HAP-1 (cell line): ENCODE data around the gene PYM1.
A peak's percentile ranks its signal among the peaks of the same experiment; 100 is the strongest.

Source experiments
- DNase-seq, 2 experiments: peaks; one replicate each; pipeline ENCODE4 v3.0.0-alpha.2; 2016 to 2020; ENCODE audit warnings: low spot score in 2 of 2
- H3K27me3 ChIP-seq: fragments of 250-450 bp; sonication (Bioruptor Pico); 2 replicates; pipeline ENCODE4 v1.5.1; 2020; ENCODE audit warnings: low read depth, mild to moderate bottlenecking, moderate library complexity
- H3K36me3 ChIP-seq: fragments of 250-450 bp; sonication (Bioruptor Pico); replicated peaks from 2 replicates; pipeline ENCODE4 v1.5.1; 2020; ENCODE audit warnings: mild to moderate bottlenecking
- H3K4me1 ChIP-seq: fragments of 250-450 bp; sonication (Bioruptor Pico); 2 replicates; pipeline ENCODE4 v1.5.1; 2020; ENCODE audit warnings: mild to moderate bottlenecking
- H3K4me3 ChIP-seq: fragments of 250-450 bp; sonication (Bioruptor Pico); 2 replicates; pipeline ENCODE4 v1.5.1; 2020; ENCODE audit warnings: mild to moderate bottlenecking, moderate library complexity
- H3K9me3 ChIP-seq: fragments of 250-450 bp; sonication (Bioruptor Pico); 2 replicates; pipeline ENCODE4 v1.5.1; 2020; ENCODE audit warnings: mild to moderate bottlenecking, moderate library complexity
- in situ Hi-C: fragments of 300-500 bp; cut with MboI; formaldehyde crosslinking; loops from 3 replicates; pipeline ENCODE4 v1.14.3; 2020; ENCODE audit warnings: low sequenced_read_pairs, inconsistent platforms, mixed read lengths

Gene PYM1

GRCh38 chr12:55927588-55928502 is at the start of gene PYM1:
Gene PYM1, minus strand, starts transcription at chr12:55927894. Its CDS starts 133 bp downstream, at chr12:55927761.
- DNase-seq, result peak; percentile 81 to 89
- H3K4me1 ChIP-seq, result peaks cover 26% of the 10 kb centered on the region
- no peaks in the 10 kb centered on the region for H3K9me3 ChIP-seq
- no peaks in the 10 kb centered on the region for H3K27me3 ChIP-seq
- in situ Hi-C loops, result loop anchor here (5.0 kb wide), 2 partner anchors 111 to 191 kb away; partner anchors contain the start of genes ORMDL2 and SARNP
- H3K4me3 ChIP-seq, result peak within 1 kb of the TSS; percentile 75
- peaks cover 3% of the 10 kb centered on the region; the same call in 1 of the 2 replicates for H3K36me3 ChIP-seq

- no peaks in the 10 kb centered on the region for H3K9me3 ChIP-seq
- no peaks in the 10 kb centered on the region for H3K27me3 ChIP-seq
- peak overlapping the region; percentile 78 for H3K4me3 ChIP-seq
- peak; percentile 29 to 66 for DNase-seq
- in situ Hi-C loops, result no loop called here
- H3K36me3 ChIP-seq, result peaks cover 23% of the 10 kb centered on the region
- H3K4me1 ChIP-seq, result peaks cover 10% of the 10 kb centered on the region
Measured at GRCh38 chr12:55974308-55974730, 46.6 kb upstream of the PYM1 start.

GRCh38 chr12:55973599-55974307 is 46.1 kb upstream of the PYM1 start, which contains the start of gene RAB5B:
Gene RAB5B, plus strand, starts transcription at chr12:55974078. Its CDS starts 12,883 bp downstream, at chr12:55986961.
- H3K9me3 ChIP-seq, result no peaks in the 10 kb centered on the region
- peaks cover 10% of the 10 kb centered on the region for H3K4me1 ChIP-seq
- in situ Hi-C loops, result no loop called here
- H3K27me3 ChIP-seq, result no peaks in the 10 kb centered on the region
- peak; percentile 99 to 100 for DNase-seq
- peaks cover 24% of the 10 kb centered on the region for H3K36me3 ChIP-seq
- H3K4me3 ChIP-seq, result peak within 1 kb of the TSS; percentile 78

GRCh38 chr12:55972911-55973598 is 45.4 kb upstream of the PYM1 start:
- Histone ChIP-seq H3K9me3 (no peaks in the 10 kb centered on the region), H3K27me3 (no peaks in the 10 kb centered on the region), H3K4me1 (peaks cover 10% of the 10 kb centered on the region), H3K4me3 (peak overlapping the region; percentile 32), H3K36me3 (peaks cover 30% of the 10 kb centered on the region)
- no peak for DNase-seq
- in situ Hi-C loops, result no loop called here

GRCh38 chr12:55972456-55972855 is 44.8 kb upstream of the PYM1 start:
- Histone ChIP-seq H3K36me3 (peaks cover 31% of the 10 kb centered on the region), H3K4me3 (peak overlapping the region; percentile 32; the same call in 1 of the 2 replicates), H3K9me3 (no peaks in the 10 kb centered on the region), H3K4me1 (peaks cover 15% of the 10 kb centered on the region), H3K27me3 (no peaks in the 10 kb centered on the region)
- DNase-seq, result no peak
- in situ Hi-C loops, result no loop called here

GRCh38 chr12:55972042-55972441 is 44.3 kb upstream of the PYM1 start:
- peaks cover 31% of the 10 kb centered on the region for H3K36me3 ChIP-seq
- H3K4me1 ChIP-seq, result peaks cover 15% of the 10 kb centered on the region
- DNase-seq, result no peak
- H3K9me3 ChIP-seq, result no peaks in the 10 kb centered on the region
- no peaks in the 10 kb centered on the region for H3K27me3 ChIP-seq
- in situ Hi-C loops, result no loop called here
- no peak overlapping the region for H3K4me3 ChIP-seq

GRCh38 chr12:55970775-55971174 is 43.1 kb upstream of the PYM1 start:
- DNase-seq, result no peak
- no peak overlapping the region for H3K4me3 ChIP-seq
- in situ Hi-C loops, result no loop called here
- peaks cover 15% of the 10 kb centered on the region for H3K4me1 ChIP-seq
- H3K36me3 ChIP-seq, result peaks cover 31% of the 10 kb centered on the region
- no peaks in the 10 kb centered on the region for H3K9me3 ChIP-seq
- no peaks in the 10 kb centered on the region for H3K27me3 ChIP-seq

GRCh38 chr12:55969356-55969755 is 41.7 kb upstream of the PYM1 start:
- in situ Hi-C loops, result no loop called here
- Histone ChIP-seq H3K36me3 (peaks cover 31% of the 10 kb centered on the region), H3K27me3 (no peaks in the 10 kb centered on the region)

GRCh38 chr12:55966408-55967281 is 39.0 kb upstream of the PYM1 start, which contains the start of gene CDK2:
Gene CDK2, plus strand, starts transcription at chr12:55966830. Its CDS starts 179 bp downstream, at chr12:55967009.
- peaks cover 22% of the 10 kb centered on the region for H3K36me3 ChIP-seq
- in situ Hi-C loops, result no loop called here
- peak; percentile 91 to 97 for DNase-seq
- H3K27me3 ChIP-seq, result no peaks in the 10 kb centered on the region
- H3K4me3 ChIP-seq, result peak within 1 kb of the TSS; percentile 87
- no peaks in the 10 kb centered on the region for H3K9me3 ChIP-seq
- peaks cover 5% of the 10 kb centered on the region; the same call in 1 of the 2 replicates for H3K4me1 ChIP-seq

More at GRCh38 chr12:55969356-55969755, 41.7 kb upstream of the PYM1 start:
- Histone ChIP-seq H3K4me1 (peaks cover 10% of the 10 kb centered on the region), H3K9me3 (no peaks in the 10 kb centered on the region), H3K4me3 (no peak overlapping the region)
- DNase-seq, result no peak

GRCh38 chr12:55965941-55966407 is 38.3 kb upstream of the PYM1 start, which contains the start of gene PMEL:
Gene PMEL, minus strand, starts transcription at chr12:55966042. Its CDS starts 31 bp downstream, at chr12:55966011.
- in situ Hi-C loops, result no loop called here
- DNase-seq, result peak in 1 of 2 experiments; percentile 23
- no peaks in the 10 kb centered on the region for H3K27me3 ChIP-seq
- peak within 1 kb of the TSS; percentile 87 for H3K4me3 ChIP-seq
- peaks cover 15% of the 10 kb centered on the region for H3K36me3 ChIP-seq
- peaks cover 5% of the 10 kb centered on the region; the same call in 1 of the 2 replicates for H3K4me1 ChIP-seq
- no peaks in the 10 kb centered on the region for H3K9me3 ChIP-seq

- DNase-seq, result no peak
- no peaks in the 10 kb centered on the region for H3K9me3 ChIP-seq
- in situ Hi-C loops, result no loop called here
- no peak overlapping the region for H3K4me3 ChIP-seq
- H3K4me1 ChIP-seq, result peaks cover 5% of the 10 kb centered on the region; the same call in 1 of the 2 replicates
- H3K27me3 ChIP-seq, result no peaks in the 10 kb centered on the region
- peaks cover 12% of the 10 kb centered on the region for H3K36me3 ChIP-seq
Measured at GRCh38 chr12:55965240-55965639, 37.5 kb upstream of the PYM1 start.

- in situ Hi-C loops, result no loop called here
Measured at GRCh38 chr12:55963760-55964159, 36.1 kb upstream of the PYM1 start.

More at GRCh38 chr12:55963760-55964159, 36.1 kb upstream of the PYM1 start:
- peaks cover 7% of the 10 kb centered on the region for H3K36me3 ChIP-seq
- H3K27me3 ChIP-seq, result no peaks in the 10 kb centered on the region
- no peak overlapping the region for H3K4me3 ChIP-seq
- peaks cover 5% of the 10 kb centered on the region; the same call in 1 of the 2 replicates for H3K4me1 ChIP-seq
- DNase-seq, result no peak
- H3K9me3 ChIP-seq, result no peaks in the 10 kb centered on the region
